ENCODE data around the gene COL18A1.
"Not testable (repeated sequence)": the region's sequence is repeated elsewhere in the genome, so short reads cannot be mapped to it uniquely, and the experiment has no call there.

COL18A1 gene

GRCh38 chr21:45442686-45443594, 38.0 kb downstream of the COL18A1 start:
- DNase-seq = not testable (repeated sequence)

GRCh38 chr21:45443595-45444181, 38.7 kb downstream of the COL18A1 start:
- peak in 1 of 6 experiments; percentile 11 for DNase-seq

- DNase-seq = no peak
Measured at GRCh38 chr21:45444385-45444784, 39.4 kb downstream of the COL18A1 start.

GRCh38 chr21:45445369-45445768, 40.4 kb downstream of the COL18A1 start:
- DNase-seq = no peak

GRCh38 chr21:45447821-45448220, 42.9 kb downstream of the COL18A1 start:
- no peak for DNase-seq

GRCh38 chr21:45448283-45448809, 43.4 kb downstream of the COL18A1 start:
- no peak for DNase-seq

- no peak for DNase-seq
Measured at GRCh38 chr21:45448810-45449657, 44.1 kb downstream of the COL18A1 start.

- no peak for DNase-seq
Measured at GRCh38 chr21:45449658-45450422, 44.9 kb downstream of the COL18A1 start.

- no peak for DNase-seq
Measured at GRCh38 chr21:45450423-45451090, 45.6 kb downstream of the COL18A1 start.

GRCh38 chr21:45451091-45451740, 46.3 kb downstream of the COL18A1 start:
- DNase-seq = no peak

GRCh38 chr21:45451771-45452182, 46.8 kb downstream of the COL18A1 start:
- no peak for DNase-seq

- no peak for DNase-seq
Measured at GRCh38 chr21:45452696-45453307, 47.8 kb downstream of the COL18A1 start.

- DNase-seq = no peak
Measured at GRCh38 chr21:45453308-45453950, 48.5 kb downstream of the COL18A1 start.

- DNase-seq = no peak
Measured at GRCh38 chr21:45454060-45454925, 49.3 kb downstream of the COL18A1 start.

- DNase-seq = no peak
Measured at GRCh38 chr21:45454926-45455673, 50.1 kb downstream of the COL18A1 start.

- DNase-seq = no peak
Measured at GRCh38 chr21:45455674-45456583, 51.0 kb downstream of the COL18A1 start.

- no peak for DNase-seq
Measured at GRCh38 chr21:45456584-45457160, 51.7 kb downstream of the COL18A1 start.
